NCI-H82 treated with DMSO at 0.1 percent for 48 hours (cell line): ENCODE measurements around the gene DLEU7.

ENCODE experiments used
- DNase-seq: peaks from one replicate; lab custom pipeline; 2025; ENCODE audit not compliant: unreplicated experiment; lab: John Stamatoyannopoulos, UW

The DLEU7 gene

DNA sequence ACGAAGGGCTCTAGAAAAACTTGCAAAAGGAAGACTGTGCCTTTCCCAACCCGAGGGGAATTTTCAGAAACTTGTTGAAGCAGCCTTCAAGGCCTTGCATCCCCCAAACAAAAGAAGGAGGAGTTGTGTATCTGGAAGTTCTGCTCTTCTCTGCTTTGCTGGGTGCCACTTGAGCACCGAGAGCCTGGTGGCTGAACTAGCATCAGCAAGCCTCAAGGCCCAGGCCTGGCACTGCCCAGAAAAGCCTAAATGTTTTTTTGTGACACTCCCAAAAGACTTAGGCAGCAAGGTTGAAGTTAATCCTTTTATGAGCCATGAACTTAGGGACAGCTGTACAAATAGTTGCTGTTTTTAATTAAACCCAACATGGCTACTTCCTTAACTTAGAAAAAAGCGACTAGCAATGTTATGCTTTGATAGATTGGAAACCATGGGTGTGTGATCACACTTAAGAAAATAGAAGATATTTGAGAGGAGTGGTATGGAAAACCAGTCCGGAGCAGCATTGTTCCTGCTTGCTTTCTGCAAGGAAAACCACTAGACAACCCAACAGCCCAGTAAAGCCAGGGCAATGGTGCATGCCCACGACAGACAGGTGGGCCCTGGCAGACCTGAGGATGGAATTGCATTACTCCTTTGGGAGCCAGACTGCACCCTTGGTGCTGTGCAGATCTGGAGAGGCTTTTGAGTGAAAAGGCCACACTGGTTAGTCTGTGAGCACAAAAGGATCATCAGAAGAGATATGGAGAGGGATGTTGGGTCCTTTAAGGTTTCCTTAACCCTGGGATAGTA, 788 bp upstream of the DLEU7 start:
- DNase-seq: peak; percentile 36

GRCh38 chr13:50842990-50843256, 569 bp downstream of the DLEU7 start:
- DNase-seq: no peak

- DNase-seq: peak; percentile 89
Observed at GRCh38 chr13:50842251-50842989, 1.1 kb downstream of the DLEU7 start.

GRCh38 chr13:50841786-50842185, 1.7 kb downstream of the DLEU7 start:
- no peak for DNase-seq

DNA sequence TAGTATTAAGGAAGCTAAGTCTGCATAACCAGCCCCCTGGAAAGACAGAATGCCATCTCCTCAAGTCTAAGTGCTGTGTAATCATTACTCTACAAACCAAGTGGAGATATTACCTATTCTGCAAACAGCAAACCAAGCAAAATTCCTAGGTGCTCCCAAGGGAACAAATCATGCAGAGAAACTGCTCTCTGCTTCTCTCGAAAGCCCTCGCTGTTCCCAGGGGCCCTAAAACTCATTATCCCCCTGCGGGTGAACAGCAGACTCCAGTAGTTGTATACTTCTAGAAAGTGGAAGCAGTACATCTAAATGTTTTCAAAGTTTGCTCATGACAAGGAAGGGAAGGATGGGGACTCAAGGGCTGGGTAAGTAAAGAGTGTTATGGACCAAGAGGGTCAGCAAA, 3.2 kb downstream of the DLEU7 start:
- no peak for DNase-seq

GRCh38 chr13:50839828-50840227, 3.7 kb downstream of the DLEU7 start:
- DNase-seq: no peak

DNA sequence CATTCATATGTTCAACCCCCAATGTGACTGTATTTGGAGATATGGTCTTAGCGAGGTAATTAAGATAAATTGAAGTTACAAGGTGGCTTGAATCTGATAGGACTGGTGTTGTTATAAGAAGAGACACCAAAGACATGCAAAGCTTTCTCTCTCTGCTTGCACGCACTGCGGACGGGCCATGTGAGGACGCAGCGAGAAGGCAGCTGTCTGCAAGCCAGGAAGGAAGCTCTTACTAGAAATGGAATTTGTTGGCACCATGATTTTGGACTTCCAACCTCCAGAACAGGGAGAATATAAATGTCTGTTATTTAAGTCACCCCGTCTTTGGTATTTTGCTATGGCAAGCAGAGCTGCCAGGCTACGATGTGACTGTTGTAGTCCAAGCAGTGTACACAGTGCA, 4.8 kb downstream of the DLEU7 start:
- DNase-seq: no peak

GRCh38 chr13:50838031-50838430, 5.5 kb downstream of the DLEU7 start:
- DNase-seq: no peak

DNA sequence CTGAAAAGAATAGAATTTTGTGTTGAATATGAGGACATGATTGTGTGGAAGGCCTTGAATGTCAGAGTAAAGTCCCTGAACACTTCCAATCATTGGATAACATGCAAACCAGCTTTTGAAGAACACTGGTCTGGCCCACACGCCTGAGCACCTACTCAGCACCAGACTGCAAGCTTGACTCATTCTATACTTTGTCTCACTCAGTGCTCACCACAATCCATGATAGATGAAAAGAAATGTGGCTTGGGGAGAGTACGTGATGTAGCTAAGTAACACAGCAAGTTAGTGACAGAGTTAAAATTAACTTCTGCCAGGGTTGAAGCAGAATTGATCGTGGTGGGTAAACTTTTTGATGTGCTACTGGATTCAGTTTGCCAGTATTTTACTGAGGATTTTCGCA, 12.0 kb downstream of the DLEU7 start:
- DNase-seq: no peak

DNA sequence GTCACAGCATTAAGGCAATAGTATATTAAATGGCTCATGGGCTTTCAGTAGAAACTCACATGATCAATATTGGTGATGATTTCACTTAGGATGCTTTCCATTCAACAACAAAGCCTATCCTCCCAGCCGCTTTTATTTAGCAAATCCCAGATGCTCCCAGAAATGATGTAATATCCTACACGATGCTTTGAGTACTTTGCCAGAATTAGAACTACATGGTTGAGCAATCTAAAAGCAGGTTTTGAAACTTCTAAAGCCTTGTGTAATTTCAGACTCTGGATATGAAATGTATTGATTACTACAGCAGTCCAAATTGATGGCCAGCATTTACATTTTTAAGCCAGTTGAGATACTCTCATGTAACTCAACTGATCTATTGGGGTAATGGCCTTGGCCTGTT, 13.6 kb downstream of the DLEU7 start:
- DNase-seq: no peak

DNA sequence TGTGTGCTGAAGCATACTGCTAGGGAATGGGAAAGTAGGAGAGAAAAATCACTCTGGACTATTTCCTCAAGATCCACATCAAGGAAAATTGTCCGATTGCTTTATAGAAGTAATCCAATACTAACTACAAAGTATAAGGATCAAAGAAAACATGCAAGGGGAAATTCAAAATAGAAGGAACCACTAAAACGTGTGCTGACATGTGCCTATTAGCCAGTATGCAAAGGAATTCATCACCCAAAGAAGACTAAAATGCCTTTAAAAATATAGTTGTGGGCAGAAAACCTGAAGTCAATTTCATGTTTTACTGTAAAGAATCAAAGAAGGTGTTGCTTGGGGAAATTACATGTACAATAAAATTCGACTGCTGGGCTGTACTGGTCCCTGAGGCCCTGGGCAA, 14.3 kb downstream of the DLEU7 start:
- no peak for DNase-seq

DNA sequence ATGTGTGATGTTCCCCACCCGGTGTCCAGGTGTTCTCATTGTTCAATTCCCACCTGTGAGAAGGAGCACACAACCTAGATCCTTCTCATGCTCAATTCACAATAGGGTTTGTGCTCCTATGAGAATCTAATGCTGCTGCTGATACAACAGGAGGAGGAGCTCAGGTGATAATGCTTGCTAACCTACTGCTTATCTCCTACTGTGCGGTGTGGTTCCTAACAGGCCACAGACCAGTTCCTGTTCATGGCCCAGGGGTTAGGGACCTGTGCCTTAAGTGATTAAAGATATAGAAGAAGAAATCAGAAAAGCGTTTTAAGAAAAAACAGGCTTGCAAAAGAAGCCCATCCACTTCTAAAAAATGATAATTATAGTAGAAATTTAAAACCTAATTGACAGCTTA, 17.5 kb downstream of the DLEU7 start:
- no peak for DNase-seq

DNA sequence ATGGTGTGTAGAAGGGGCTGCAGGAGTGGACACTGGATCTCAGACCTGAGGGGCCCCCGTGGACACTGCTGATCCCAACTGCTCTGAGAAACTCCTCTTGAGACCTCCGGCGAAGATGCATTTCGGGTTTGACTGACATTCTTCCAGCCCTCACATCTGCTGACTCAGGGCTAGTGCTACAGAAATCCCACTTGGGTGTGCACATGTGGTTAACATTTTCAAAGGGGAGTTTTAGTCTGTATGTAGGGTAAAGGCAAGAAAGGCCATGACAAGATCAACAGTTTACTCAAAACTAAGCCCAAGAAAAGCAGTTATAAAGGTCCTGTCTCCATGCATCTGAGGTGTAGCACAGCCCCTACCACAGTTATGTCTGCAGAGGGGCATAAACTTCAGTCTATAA, 31.2 kb downstream of the DLEU7 start:
- DNase-seq: no peak

DNA sequence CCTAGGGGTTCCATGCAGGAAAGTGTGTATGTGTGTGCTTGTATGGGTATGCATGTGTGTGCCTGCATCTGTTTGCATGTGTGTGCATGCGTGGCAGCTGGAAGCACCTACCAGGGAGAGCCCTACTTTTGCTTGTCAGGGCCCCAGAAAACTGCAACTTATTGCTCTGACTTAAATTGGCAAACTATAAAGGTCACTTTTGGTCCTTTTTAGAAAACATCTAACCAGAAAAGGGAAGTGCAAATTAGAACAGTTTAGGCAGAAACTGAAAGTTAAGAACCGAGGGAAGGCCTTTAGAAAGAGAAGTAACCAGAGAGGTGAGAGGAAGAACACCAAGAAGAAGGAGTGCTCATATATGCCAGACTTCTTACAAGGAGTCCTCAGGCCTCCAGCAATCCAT, 32.5 kb downstream of the DLEU7 start:
- no peak for DNase-seq

DNA sequence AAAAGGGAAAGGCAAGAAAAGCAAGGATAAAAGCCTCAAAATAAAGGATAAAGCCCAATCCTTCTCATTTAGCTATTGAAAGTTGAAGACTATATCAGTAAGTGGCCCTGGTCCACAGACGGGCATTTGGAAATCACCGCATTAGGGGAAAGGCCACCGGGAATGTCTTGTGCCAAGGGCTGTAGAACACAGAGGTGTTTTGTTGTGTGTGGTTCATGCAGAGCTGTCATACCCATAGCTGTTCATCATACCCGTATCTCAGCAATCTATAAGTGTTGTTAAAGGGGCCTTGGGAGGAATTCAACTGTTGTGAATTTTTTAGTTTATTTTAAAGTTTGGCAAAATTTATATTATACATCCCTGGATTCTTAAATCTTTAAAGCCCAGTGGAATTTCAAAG, 33.0 kb downstream of the DLEU7 start:
- DNase-seq: no peak

- DNase-seq: no peak
Observed at GRCh38 chr13:50809133-50810090, 34.1 kb downstream of the DLEU7 start.

- no peak for DNase-seq
Observed at GRCh38 chr13:50805805-50806204, 37.7 kb downstream of the DLEU7 start.

- peak; percentile 50 for DNase-seq
Observed at GRCh38 chr13:50801087-50801931, 42.2 kb downstream of the DLEU7 start.

- no peak for DNase-seq
Observed at GRCh38 chr13:50800091-50800739, 43.3 kb downstream of the DLEU7 start.

DNA sequence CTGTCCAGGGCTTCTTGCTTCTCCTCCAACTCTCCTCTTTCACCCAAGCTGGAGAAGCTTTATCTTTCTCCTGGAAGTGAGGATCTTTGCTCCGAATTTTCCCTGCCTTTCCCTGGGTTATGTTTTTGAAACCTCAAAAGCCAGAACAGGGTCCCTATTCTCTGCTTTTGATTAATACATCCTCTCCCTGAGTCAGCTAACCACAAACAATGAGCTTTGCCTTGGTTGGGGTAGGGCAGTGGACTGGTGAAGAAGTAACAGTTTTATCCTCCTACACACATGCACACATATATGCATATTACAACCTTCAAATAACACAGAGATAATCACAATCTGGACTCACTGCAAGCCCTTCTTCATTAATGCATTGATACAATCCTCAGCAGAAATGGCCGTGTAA, 44.6 kb downstream of the DLEU7 start:
- DNase-seq: no peak
